HG03521 (cell line): Measurements from ENCODE around the gene DVL1.
"Not testable (repeated sequence)": the region's sequence is repeated elsewhere in the genome, so short reads cannot be mapped to it uniquely, and the experiment has no call there.

Experiments
- ATAC-seq: cut with Tn5 transposase; IDR thresholded peaks from one replicate; pipeline ENCODE4 v1.9.1; 2021; ENCODE audit warnings: mild to moderate bottlenecking, moderate library complexity; ENCODE audit not compliant: unreplicated experiment

The DVL1 gene

DNA sequence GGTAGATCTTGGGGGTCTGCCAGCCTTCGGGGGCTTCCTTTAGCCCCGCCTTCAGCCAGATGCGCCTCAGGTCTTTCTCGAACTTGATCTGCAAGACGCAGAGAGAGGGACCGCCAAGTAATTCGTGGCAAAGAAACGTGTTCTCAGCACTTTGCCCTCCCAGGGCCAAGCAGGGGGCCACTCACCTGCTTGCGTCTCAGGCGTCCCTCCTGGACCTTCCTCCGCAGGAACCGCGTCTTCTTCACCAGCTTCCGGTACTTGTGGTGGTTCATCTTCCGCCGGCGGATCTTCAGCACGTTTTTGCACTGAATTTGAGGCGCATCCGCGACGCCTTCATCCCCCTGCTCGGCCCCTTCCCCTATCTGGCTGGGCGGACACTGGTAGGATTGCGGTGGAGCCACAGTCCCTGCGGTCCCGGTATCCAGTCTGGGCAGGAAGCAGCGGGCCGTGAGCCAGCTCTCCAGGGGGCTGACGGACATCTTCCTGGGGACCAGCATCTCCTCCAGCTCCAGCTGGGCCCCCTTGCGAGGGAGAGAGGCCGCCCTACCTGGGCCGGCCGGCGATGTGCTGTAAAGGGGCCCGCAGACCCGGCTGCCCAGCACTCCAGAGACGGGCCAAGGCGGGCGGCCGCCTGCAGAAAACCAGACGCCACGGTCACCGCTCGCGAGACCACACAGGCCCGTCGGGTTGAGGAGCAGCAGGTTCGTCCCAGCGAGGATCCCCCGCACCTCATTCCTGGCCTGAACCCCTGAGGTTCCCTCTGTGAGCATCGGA, 24.8 kb upstream of the DVL1 start:
- ATAC-seq = no peak

DNA sequence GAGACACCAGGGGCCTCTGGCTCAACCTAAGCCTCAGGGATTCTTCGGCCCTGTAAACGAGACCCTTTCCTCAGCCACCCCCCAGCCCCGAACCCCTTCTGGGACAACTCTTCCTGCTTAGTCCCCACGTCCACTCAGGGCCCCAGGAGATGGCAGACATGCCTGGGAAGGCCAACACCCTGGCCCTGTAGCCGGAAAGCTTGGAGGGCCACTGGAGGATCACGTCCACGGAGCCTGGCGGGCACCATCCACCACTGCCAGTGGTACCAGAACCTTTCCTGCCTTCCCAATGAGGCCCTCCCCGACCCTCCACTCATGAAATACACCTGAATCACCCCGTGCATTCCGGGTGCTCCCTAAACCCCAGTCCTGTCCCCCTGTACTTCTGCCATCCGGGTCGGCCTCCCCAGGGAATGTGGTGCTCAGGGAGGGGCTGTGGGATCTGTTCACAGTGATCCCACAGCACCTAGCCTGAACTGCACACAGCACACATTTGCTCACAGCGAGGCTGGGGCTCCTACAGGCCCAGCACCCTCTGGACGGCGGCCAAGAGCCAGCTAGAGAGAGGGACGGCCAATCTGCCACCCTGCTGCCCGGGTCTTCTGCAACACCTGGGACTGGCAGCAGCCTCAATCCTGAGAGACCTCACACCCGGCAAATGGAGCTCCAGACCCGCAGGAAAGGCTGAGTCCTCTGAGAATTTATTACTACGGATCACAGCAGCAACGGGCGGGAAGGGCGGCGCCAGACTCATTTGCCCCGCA, 24.0 kb upstream of the DVL1 start:
- ATAC-seq = no peak

DNA sequence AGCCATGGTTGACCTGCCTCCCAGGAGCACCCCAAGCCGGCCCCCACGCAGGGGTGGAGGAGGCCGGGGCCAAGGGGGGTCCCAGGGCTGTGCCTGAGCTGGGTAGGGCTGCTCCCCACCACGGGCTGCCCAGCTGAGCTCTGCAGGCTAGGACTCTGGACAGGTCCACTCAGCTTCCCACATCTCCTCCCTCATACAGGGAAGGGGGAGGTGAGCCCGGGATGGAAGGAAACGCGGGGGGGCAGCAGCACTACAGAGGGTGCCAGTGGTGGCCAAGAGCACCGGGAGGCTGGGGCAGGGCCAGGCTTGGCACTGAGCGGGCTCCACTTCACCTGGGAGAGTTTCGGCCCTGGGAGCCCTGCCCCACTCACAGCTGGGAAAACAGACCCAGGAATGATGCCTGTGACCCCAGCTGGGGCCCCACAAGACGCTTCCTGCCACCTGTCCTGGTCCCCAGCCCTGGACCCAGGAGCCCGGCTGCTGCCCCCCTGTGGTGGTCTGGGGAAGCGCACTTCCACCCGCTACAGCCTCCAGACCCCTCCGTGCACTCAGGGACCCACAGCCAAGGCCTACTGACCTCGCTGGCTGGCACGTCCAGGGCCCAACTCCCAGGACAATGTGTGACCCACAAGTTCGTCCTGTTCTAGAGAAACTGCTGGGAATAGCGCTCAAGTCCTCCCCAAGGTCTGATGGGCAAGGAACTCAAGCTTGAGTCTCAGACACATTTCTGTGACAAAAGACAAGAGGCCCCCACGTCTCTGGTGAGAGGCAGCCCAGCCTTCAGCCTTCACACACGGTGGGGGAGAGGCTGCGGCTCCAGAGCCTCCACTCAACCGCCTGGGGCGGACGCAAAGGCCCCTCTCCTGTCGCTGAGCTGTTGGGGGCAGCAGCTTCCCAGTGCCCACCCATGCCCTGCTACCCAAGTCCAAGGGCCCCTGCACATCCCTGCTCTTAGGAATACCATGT, 22.8 kb upstream of the DVL1 start:
- ATAC-seq = no peak

DNA sequence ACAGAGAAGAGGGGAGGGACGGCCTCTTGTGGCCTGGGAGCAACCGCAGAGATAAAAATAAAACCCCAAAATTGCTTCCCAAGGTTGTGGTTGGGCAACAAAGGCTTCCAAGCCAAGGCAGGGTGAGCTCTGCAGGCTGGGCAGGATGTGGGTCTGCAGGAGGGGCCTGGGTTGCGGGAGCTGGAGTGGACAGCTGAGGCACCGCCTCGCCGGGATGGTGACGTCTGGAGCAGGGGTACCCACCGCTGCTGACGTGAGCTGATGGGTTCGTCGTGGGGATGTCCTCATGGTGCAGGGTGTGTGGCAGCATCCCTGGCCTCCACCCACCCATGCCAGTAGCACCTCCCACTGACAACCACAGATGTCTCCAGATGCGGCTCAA, 22.1 kb upstream of the DVL1 start:
- no peak for ATAC-seq

DNA sequence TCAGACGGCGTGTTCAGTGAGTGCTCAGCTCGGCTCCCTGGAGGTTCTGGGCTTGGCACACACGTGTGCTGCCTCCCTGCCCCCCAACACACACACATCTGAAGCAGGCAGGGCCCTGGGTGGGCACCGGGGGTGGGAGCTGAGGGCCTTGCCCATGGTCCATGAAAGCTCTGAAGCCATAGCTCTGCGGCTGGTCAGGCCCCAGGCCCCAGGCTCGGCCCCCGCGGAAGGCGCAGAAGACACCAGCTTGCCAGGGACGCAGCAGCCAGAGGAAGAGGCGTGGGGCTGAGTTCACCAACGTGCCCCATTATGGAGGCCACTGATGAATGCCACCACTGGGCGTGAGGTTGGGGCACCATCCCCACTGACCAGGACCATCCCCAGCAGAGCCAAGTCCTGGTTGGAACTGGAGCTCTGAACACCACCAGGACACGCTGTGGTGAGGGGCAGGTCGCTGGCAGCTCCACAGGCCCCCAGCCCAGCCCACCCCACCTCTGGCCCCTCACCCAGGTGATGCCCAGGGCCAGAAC, 21.6 kb upstream of the DVL1 start:
- no peak for ATAC-seq

DNA sequence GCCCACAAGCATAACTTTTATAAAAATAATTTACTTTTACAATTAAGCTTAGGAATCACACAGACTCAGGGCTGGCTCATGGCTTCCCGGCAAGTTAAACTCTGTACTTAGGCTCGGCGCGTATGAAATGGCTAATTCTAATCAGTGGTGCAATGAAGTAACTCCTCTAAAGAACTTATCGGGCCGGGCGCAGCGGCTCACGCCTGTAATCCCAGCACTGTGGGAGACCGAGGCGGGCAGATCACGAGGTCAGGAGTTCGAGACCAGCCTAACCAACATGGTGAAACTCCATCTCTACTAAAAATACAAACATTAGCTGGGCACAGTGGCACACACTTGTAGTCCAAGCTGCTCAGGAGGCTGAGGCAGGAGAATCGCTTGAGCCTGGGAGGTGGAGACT, 20.9 kb upstream of the DVL1 start:
- not testable (repeated sequence) for ATAC-seq

DNA sequence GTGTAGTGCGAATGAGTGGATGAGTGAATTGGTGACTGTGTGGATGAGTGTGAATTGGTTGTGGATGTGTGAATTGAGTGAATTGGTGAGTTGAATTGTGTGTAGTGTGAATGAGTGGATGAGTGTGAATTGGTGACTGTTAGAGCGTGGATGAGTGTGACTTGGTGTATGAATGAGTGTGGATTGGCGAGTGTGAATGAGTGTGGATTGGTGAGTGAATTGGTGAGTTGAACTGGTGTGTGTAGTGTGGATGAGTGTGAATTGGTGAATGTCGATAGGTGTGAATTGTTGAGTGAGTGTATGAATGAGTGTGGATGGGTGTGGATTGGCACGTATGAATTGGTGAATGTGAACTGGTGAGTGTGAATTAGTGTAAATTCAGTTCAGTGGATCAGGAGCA, 18.1 kb upstream of the DVL1 start:
- no peak for ATAC-seq

DNA sequence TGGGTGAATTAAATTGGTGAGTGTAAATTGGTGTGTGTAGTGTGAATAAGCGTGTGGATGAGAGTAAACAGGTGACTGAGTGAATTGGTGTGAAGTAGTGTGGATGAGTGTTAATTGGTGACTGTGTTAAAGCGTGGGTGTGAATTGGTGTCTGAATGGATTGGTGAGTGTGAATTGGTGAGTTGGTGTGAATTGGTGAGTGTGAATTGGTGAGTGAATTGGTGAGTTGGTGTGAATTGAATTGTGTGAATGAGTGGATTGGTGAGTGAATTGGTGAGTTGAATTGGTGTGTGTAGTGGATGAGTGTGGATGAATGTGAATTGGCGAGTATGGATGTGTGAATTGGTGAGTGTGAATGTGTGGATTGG, 17.5 kb upstream of the DVL1 start:
- ATAC-seq = no peak

DNA sequence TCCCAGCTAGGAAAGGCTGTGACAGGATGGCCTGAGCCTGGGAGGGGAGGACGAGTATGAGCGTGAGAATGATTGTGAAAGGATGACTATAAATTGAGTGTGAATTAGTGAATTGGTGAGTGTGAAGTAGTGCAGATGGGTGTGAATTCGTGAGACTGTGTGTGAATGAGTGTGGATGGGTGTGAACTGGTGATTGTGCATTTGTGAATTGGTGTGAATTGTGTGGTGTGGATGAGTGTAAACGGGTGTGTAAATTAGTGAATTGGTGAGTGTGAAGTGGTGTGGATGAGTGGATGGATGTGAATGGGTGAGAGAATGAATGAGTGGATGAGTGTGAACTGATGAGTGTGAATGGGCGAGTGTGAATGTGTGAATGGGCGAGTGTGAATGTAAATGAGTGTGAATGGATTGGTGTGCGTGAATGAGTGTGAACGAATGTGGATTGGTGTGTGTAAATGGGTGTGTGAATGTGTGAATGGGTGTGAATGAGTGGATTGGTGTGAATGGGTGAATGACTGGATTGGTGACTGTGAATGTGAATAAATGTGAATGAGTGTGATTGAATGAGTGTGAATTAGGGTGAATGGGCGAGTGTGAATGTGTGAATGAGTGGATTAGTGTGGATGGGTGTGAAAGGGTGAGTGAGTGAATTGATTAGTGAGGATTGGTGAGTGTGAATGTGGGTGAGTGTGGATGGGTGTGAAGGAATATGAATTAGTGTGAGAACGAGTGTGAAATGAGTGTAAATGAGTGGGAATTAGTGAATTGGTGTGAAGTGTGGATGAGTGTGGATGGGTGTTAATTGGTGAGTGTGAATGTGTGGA, 16.9 kb upstream of the DVL1 start:
- ATAC-seq = no peak

DNA sequence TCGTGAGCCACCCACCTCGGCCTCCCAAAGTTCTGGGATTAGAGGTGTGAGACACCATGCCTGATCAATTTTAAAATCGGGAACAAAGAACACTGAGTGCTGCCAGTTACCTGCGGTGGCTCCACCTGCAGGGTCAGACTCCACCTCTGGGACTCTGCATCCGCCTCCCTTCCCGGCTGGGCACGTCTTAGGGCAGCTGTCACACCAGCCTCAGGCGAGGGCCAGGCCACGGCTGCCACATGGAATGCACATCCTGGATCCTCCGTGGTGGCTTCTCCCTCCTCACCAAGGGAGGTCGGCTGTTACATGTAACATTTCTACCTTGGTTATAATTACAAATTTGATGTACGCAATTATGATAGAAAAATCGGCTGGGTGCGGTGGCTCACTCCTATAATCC, 15.0 kb upstream of the DVL1 start:
- no peak for ATAC-seq

DNA sequence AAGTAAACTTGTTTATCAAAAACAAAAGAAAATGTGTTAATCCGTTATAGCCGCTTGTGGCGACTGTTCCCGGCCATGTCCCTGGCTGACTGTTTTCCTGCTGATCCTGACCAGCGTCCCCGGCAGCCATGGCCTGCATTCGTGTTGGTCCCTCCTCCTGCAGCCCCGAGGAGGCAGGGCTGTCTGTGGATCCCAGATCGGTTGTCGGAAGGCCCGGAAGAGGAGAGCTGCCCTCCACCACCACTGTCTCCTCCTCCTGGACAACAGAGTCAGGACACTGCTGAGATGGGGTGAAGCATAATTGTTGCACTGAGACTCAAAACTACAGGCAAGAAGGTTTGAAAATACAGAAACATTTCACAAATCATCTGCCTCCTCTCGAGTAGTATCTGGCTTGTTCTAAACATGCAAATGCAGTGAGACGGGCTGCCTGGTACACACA, 12.8 kb upstream of the DVL1 start:
- ATAC-seq = no peak

DNA sequence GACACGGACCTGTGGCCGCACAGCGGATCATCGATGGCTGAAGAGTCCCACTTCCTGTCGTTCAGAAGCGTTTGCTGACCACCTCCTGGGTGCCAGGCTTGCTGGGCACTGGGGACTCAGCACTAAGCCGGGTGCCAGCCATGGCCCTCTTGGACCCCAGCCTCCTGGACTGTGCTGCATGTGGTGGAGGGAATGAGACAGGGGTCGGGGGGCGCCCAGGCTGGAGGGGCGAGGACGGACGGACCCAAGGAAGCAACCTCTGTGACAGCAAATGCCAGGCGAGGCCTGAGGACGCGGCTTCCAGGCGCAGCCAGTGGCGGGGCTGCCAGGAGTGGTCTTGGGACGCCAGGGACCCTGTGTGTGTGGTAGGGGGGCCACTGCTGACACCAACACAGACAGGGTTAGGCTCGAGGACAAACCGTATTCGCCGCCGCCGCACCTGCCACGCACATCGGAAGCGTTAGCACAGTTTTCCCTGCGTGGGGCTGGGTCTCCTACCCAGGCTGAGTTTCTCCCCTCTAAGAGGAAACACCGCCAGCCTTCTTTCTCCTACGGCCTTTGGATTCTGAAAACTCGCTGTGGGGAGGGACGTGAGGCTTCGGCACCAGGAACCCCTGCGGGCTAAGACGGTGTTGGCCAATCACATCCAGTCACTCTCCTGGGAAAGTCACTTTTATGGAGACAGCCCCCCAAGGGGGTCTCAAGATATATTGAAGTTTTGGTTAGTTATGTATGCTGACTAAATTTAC, 12.2 kb upstream of the DVL1 start:
- no peak for ATAC-seq

DNA sequence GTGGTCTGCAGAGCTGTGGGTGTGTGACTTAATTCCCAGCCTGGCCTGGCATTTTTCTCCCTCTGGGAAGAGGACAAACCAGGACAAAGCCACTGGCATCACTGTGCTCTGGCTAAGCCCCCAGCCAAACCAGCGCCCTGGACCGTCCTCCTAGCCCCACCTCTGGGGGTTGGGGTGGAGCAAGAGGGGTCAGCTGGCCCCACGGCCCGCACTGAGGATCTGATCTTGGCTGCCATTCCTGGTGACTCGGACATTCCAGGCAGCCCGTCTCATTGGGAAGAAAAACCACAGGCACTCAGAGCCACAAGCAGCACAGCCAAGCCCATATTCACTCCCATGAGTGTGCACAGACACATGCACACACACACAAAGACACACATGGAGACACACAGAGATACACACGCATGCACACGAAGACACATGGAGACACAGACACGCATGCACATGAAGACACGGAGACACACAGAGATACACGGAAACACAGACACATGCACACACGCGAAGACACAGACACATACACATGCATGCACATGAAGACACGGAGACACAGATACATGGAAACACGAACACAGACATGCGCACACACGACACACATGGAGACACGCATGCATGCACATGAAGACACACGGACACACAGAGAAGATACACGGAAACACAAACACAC, 11.4 kb upstream of the DVL1 start:
- no peak for ATAC-seq

DNA sequence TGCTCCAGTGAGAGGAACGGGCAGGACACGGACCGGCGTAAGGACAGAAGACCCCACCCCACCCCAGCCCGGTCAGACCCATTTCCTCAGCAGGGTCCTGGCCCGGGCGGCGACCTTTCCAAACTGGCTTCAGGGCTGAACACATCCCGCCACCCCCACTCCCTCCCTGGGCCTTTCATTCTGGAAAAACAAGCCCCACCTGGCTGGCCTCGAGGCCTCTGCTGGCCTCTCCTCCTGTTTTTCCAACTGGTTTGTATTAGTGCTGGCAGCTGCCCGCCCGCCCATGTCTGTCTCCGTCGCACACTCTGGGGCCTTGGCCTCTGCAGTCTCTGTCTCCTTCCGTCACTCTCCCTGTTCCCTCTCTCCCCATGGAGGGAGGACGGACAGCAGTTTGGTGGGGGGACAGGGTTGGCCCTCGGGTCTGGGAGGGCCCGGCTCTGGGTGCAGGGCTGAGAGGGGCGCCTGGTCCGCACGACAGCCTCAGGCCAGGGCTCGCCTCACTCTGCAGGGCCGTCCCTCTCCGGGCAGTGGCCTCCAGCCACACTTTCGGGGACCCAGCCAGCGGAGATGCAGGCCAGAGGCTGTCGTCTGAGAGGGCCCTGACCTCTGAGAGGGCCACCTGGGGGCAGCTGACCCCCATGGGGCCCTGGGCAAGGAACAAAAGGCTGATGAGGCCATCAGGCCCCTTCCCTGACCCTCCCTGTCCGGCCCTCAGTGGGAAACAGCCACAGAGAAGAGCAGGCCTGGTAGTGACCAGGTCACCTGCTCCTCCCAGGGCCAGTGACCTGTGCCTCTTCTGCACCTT, 10.6 kb upstream of the DVL1 start:
- no peak for ATAC-seq

DNA sequence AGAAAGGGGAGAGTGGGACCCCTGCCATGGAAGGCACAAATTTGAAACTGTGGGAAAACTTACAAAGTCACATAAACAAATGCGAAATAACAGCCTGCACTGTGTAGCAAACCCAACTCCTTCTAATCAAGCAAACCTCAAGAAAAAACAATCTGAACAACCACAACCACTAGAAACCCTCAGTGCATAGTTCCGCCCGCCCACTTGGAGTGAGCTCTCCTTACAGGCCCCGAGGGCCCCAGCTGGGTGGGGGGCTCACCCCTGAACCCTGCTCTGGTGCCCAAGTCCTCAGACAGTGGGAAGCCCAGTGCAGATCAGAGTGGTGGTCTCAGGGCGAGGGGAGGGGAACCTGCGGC, 10.1 kb upstream of the DVL1 start:
- no peak for ATAC-seq

DNA sequence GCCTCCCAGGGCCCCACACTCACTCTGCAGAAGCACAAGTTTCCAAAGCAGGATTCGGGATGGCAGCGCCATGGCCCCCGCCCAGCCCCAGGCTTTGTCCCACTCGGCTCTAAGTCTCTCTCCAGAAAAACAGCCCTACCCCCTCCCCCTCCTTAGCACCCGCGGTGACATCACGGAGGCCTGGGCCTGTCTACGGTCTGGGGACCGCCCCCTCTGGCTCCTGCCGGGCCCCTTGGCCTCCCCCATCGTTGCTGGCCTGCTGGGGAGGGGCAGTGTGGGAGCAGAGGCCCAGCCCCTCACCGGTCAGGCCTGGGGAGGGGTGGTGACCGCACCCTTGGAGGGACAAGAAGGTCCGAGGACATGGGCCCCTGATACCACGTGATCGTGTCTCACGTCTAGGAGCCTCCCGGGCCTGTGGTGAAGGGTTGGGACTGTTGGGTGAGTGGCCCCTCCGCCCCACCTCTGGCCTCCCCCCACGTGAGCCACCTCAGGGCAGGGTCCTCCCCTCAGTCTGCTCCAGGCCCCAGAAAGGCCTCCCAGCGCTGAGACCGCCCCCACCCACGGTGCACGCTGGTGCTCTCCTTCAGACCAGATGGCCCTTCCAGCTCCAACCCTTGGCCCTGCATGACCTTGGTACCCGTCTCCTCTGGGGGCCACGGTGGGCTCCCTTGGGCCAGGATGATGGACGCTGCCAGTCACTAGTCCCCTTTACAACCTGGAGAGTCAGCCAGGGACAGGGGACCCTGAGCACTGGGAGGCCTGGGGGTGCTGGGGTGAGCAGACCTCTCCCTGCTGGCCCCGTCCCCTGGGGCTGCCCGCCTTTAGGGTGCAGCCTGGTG, 9.4 kb upstream of the DVL1 start, which contains the start of gene MXRA8:
TSS of gene MXRA8 (minus strand) at position 123 of the 839 bp plus-strand sequence. CDS start at position 72, 51 bp downstream.
- ATAC-seq = no peak

DNA sequence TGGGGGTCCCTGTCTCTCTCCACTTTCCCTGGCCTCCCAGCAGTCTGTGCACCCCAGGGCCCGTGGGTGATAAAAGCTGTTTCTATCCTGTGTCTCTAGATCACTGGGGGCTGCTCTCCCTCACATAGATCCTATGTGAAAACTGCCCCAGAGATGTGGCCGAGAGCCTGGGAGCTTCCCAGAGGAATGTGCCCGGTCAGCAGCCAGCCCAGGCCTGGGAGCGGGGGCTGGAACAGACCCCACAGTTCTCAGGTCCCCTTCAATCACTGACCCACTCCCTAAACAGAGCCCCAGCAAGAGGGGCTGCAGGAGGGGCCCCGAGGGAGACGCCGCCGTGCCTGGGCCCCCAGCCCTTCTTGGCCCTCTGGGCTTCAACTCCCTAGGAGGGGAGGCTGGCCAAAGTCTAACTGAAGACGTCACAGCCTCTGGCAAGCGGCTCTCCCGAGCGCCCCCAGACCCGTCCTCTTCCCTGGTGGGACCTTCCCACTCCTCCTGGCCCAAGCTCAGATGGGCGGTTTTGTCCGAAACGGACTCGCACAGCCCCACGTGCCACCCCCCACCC, 8.7 kb upstream of the DVL1 start:
- ATAC-seq = no peak
